HL-60 (cell line): Measurements from ENCODE around the gene YDJC.

ENCODE experiments used
- POLR2AphosphoS5 ChIP-seq: IDR thresholded peaks from 2 replicates; pipeline ENCODE4 v1.6.1; 2012; ENCODE audit warnings: low read depth
- TF ChIP-seq, protein P1 (sequence below): IDR thresholded peaks from one replicate; pipeline ENCODE4 v1.5.1; 2011; ENCODE audit warnings: low read length, control low read depth, inconsistent platforms; ENCODE audit not compliant: insufficient read depth

DNA sequence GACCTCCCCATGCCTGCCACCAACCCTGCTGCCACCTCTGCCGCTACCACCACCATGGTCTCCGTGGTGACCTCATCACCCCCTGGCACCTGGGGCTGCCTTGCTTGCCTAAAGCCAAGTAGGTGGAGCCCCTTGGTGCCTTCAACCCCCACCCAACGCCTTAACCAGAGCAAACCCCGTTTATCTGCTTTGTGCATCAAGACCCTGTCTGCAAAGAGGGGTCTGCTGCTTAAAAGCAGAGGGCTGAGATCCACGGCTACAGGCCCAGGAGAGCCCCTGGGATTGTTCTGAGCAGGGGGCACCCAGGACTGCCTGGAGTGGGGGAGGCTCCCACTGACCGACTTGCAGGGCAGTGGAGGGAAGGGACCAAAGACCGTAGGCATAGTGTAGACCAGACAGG is 31.1 kb upstream of the YDJC start:
- TF ChIP-seq, protein P1, sequence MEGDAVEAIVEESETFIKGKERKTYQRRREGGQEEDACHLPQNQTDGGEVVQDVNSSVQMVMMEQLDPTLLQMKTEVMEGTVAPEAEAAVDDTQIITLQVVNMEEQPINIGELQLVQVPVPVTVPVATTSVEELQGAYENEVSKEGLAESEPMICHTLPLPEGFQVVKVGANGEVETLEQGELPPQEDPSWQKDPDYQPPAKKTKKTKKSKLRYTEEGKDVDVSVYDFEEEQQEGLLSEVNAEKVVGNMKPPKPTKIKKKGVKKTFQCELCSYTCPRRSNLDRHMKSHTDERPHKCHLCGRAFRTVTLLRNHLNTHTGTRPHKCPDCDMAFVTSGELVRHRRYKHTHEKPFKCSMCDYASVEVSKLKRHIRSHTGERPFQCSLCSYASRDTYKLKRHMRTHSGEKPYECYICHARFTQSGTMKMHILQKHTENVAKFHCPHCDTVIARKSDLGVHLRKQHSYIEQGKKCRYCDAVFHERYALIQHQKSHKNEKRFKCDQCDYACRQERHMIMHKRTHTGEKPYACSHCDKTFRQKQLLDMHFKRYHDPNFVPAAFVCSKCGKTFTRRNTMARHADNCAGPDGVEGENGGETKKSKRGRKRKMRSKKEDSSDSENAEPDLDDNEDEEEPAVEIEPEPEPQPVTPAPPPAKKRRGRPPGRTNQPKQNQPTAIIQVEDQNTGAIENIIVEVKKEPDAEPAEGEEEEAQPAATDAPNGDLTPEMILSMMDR = no peak
- no peak for TF ChIP-seq POLR2AphosphoS5
